MCF 10A (cell line): ENCODE data around the gene MBIP. TPM values are rescaled to one million over a fixed set of nuclear protein-coding genes. Genes with fewer than 3 reads are reported as not detected.

Experiments used
- BruUV-seq: library from RNA; stranded (reverse); fragments of 400-500 nt; replicated peaks from 2 replicates; lab custom pipeline; 2021; lab: Mats Ljungman, UMichigan
- CTCF ChIA-PET: fragments of 300-600 bp; sonication (Branson Sonifier 250); formaldehyde crosslinking; extraction: SDS; loops from one replicate; lab custom pipeline; 2021; ENCODE audit warnings: antibody characterized with exemption, inconsistent platforms; lab: Yijun Ruan, JAX
- POLR2A ChIA-PET: fragments of 300-600, 350-650 bp; sonication (Branson Sonifier 250); formaldehyde crosslinking; extraction: SDS; loops from one replicate; lab custom pipeline; 2020; ENCODE audit warnings: antibody characterized with exemption, inconsistent platforms; lab: Yijun Ruan, JAX
- DNase-seq: peaks from one replicate; pipeline ENCODE4 v3.0.0-alpha.2; 2018; ENCODE audit not compliant: unreplicated experiment
- H3K27ac Mint-ChIP-seq: one replicate; pipeline ENCODE4 v1.8.0; 2022; ENCODE audit warnings: mild to moderate bottlenecking, low read depth, mixed read lengths; ENCODE audit not compliant: unreplicated experiment
- H3K27me3 Mint-ChIP-seq: one replicate; pipeline ENCODE4 v1.8.0; 2022; ENCODE audit warnings: mixed read lengths; ENCODE audit not compliant: insufficient read depth, unreplicated experiment
- H3K36me3 Mint-ChIP-seq: one replicate; pipeline ENCODE4 v1.8.0; 2022; ENCODE audit warnings: mild to moderate bottlenecking, moderate library complexity, mixed read lengths; ENCODE audit not compliant: insufficient read depth, unreplicated experiment
- H3K4me1 Mint-ChIP-seq: one replicate; pipeline ENCODE4 v1.8.0; 2022; ENCODE audit warnings: mixed read lengths; ENCODE audit not compliant: insufficient read depth, unreplicated experiment
- H3K4me3 Mint-ChIP-seq: one replicate; pipeline ENCODE4 v1.8.0; 2022; ENCODE audit warnings: mild to moderate bottlenecking, moderate library complexity, mixed read lengths; ENCODE audit not compliant: unreplicated experiment
- H3K9me3 Mint-ChIP-seq: one replicate; pipeline ENCODE4 v1.8.0; 2022; ENCODE audit warnings: mixed read lengths; ENCODE audit not compliant: unreplicated experiment
- intact Hi-C: fragments of 100-400 bp; cut with micrococcal nuclease; formaldehyde crosslinking; loops from 2 replicates; pipeline ENCODE4 v1.14.1; 2022
- total RNA-seq: library from RNA; stranded (reverse); gene quantifications from 2 replicates; pipeline ENCODE4 v1.2.3, GENCODE V29; 2022
- TF ChIP-seq, protein P1 (sequence below): fragments of 200-600 bp; IDR thresholded peaks from one replicate; pipeline ENCODE4 v1.8.0; 2022; ENCODE audit warnings: antibody characterized with exemption, mild to moderate bottlenecking; ENCODE audit not compliant: unreplicated experiment

The MBIP gene
- total RNA-seq, 1 experiment from 2014 or later: 20.9 TPM

DNA sequence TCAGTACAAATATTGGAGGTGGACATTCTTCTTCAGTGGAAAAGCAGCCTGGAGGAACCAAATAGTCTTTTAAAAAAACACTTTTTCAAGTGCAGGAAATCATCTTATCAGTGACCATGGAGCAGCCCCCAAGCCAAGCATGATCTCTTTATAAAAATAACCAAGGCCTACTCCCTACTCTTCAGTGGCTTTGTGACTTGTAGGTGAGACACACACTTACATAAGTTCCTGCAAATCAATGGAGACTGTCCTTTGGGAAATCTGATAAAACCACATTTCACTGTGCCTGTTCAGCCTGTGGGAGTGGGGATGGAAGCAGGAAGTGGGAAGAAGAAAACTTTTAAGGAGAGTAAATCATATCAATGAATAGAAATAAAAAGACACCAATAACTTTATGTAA lies 56.3 kb downstream of the MBIP start:
- intact Hi-C loops: no loop called here
- BruUV-seq: no TSS peak

DNA sequence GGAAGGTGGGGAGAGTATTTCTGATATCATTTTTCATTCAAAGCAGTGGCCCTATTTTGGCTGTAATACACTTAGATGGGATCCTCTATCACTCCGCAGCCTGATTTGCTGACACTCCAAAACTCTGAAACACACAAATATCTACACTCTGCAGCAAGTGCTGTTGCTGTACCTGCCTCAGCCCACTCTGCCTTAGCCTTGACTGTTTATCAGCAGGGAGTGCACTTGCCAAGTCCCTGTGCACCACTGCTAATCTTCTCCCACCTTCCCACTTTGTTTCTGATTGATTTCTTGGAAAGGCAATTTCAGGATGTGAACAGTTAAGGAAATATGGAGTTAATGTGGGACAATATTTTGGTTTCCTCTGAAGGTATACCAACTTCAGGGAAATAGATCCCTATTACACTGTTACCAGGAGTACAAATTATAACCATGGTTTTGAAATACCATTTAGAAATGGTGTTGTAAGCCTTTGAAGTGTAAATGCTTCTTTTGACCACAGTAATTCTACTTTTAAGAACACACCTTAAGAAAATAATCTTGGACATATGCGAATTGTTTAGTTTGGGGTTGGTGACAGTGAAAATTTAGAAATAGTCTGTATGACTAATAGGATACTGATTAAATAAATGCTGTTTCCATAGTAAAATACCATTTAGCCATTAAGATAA lies 59.3 kb downstream of the MBIP start:
- no peak for DNase-seq
- Mint-ChIP-seq H3K27me3 (no peaks in the 10 kb centered on the region), H3K4me3 (no peak overlapping the region), H3K9me3 (no peaks in the 10 kb centered on the region), H3K36me3 (no peaks in the 10 kb centered on the region), H3K27ac (no peak overlapping the region), H3K4me1 (peaks cover 4% of the 10 kb centered on the region)
- ChIA-PET POLR2A (no interaction called here), CTCF (interaction anchor here (0.6 kb wide), 1 partner anchor 17 kb away, joined by 3 read pairs; no protein-coding TSS in a partner anchor)
- intact Hi-C loops: no loop called here
- TF ChIP-seq, protein P1, sequence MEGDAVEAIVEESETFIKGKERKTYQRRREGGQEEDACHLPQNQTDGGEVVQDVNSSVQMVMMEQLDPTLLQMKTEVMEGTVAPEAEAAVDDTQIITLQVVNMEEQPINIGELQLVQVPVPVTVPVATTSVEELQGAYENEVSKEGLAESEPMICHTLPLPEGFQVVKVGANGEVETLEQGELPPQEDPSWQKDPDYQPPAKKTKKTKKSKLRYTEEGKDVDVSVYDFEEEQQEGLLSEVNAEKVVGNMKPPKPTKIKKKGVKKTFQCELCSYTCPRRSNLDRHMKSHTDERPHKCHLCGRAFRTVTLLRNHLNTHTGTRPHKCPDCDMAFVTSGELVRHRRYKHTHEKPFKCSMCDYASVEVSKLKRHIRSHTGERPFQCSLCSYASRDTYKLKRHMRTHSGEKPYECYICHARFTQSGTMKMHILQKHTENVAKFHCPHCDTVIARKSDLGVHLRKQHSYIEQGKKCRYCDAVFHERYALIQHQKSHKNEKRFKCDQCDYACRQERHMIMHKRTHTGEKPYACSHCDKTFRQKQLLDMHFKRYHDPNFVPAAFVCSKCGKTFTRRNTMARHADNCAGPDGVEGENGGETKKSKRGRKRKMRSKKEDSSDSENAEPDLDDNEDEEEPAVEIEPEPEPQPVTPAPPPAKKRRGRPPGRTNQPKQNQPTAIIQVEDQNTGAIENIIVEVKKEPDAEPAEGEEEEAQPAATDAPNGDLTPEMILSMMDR: no peak
- no TSS peak for BruUV-seq

More for the DNA sequence above, 56.3 kb downstream of the MBIP start:
- H3K4me3 Mint-ChIP-seq: no peak overlapping the region
- H3K36me3 Mint-ChIP-seq: no peaks in the 10 kb centered on the region
- no peaks in the 10 kb centered on the region for H3K4me1 Mint-ChIP-seq
- H3K9me3 Mint-ChIP-seq: no peaks in the 10 kb centered on the region
- POLR2A ChIA-PET: no interaction called here
- TF ChIP-seq, protein P1: no peak
- H3K27ac Mint-ChIP-seq: no peak overlapping the region
- H3K27me3 Mint-ChIP-seq: no peaks in the 10 kb centered on the region
- no peak for DNase-seq
- CTCF ChIA-PET: no interaction called here

DNA sequence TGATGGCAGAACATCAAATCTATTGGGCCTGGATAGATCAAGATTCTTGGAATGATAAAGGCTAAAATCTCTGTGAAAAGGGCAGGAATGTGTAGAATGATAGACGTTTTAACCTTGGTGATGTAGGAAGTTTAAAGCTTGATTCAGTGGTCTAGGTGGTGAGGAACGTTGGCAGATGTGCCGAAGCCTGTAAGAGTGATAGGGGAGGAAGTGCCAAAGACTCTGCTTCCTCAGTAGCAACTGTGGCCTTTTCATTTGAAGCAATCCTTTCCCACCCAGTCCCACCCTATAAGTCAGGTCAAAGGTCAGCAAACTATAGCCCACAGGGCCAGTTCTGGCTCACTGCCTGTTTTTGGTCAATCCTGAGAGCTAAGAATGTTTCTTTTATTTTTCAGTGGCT lies 62.2 kb downstream of the MBIP start:
- POLR2A ChIA-PET: no interaction called here
- Mint-ChIP-seq H3K27ac (no peak overlapping the region), H3K36me3 (no peaks in the 10 kb centered on the region), H3K27me3 (no peaks in the 10 kb centered on the region), H3K4me1 (peaks cover 10% of the 10 kb centered on the region), H3K9me3 (no peaks in the 10 kb centered on the region), H3K4me3 (no peak overlapping the region)
- TF ChIP-seq, protein P1: no peak
- BruUV-seq: no TSS peak
- intact Hi-C loops: no loop called here
- DNase-seq: no peak
- CTCF ChIA-PET: no interaction called here

DNA sequence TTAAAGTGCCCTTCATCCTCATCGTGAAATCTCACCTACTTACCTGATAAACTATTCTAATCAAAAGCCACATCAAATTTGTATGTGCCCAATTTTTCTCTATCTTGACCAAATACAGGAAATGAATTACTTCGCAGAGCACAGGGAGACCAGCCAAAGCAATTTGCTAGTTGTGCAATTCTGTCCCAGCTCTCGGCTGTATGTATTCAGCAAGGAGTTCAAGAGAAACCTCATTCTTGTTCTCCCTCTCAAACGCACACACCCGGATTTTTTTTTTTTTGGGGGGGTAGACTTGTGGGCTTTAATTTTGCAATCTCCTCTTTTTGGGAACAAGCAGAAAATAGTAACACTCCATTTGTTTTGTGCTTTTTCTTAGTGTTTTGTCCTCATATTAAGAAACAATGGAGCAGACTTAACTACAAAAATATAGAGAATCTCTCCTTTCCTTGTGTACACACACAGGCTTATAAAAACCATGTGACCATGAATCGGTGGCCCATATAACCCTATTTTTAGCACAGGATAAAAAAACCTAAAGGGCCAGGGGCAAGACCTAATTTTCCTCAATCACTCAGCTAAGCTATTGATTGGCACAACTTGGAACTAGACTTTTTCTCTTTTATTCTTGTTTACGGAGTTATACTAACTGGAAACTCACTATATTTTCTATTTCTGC lies 64.2 kb downstream of the MBIP start:
- ChIA-PET CTCF (interaction anchor here (1.4 to 2.1 kb wide), 2 partner anchors 13 to 18 kb away, joined by 5 to 9 read pairs; no protein-coding TSS in a partner anchor), POLR2A (interaction anchor here (0.6 to 1.1 kb wide), 3 partner anchors 38 to 65 kb away, joined by 3 to 4 read pairs (median 3); partner anchors contain the start of gene MBIP)
- no TSS peak for BruUV-seq
- TF ChIP-seq, protein P1: no peak
- intact Hi-C loops: no loop called here
- H3K9me3 Mint-ChIP-seq: no peaks in the 10 kb centered on the region
- no peaks in the 10 kb centered on the region for H3K27me3 Mint-ChIP-seq
- peak; percentile 49 for DNase-seq
- peak overlapping the region; percentile 28 for H3K4me3 Mint-ChIP-seq
- no peaks in the 10 kb centered on the region for H3K36me3 Mint-ChIP-seq
- H3K4me1 Mint-ChIP-seq: peaks cover 10% of the 10 kb centered on the region
- H3K27ac Mint-ChIP-seq: peak overlapping the region; percentile 69
